ENCODE results near the gene RIMBP2.

DNA sequence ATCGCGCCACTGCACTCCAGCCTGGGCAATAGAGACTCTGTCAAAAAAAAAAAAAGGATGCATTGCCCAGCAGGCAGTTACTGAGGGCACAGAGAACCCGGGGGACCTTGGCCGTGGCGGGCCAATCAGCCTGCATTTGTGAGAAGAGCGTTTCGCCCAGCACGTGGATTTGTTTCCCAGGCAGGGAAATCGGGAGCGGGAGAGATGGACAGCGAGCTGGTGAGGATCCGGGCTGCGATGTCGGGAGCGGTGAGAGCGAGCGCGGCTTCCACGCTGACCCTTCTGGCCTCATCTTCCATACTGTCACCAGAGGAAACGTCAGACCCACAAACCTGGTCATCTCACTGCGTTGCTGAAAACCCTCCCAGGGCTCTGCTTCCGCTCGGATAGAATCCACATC, 123.5 kb downstream of the RIMBP2 start:
- TF ChIP-seq, protein P1, sequence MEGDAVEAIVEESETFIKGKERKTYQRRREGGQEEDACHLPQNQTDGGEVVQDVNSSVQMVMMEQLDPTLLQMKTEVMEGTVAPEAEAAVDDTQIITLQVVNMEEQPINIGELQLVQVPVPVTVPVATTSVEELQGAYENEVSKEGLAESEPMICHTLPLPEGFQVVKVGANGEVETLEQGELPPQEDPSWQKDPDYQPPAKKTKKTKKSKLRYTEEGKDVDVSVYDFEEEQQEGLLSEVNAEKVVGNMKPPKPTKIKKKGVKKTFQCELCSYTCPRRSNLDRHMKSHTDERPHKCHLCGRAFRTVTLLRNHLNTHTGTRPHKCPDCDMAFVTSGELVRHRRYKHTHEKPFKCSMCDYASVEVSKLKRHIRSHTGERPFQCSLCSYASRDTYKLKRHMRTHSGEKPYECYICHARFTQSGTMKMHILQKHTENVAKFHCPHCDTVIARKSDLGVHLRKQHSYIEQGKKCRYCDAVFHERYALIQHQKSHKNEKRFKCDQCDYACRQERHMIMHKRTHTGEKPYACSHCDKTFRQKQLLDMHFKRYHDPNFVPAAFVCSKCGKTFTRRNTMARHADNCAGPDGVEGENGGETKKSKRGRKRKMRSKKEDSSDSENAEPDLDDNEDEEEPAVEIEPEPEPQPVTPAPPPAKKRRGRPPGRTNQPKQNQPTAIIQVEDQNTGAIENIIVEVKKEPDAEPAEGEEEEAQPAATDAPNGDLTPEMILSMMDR (IDR thresholded peaks at IDR 0.05): no peak
- TF ChIP-seq ZFX (IDR thresholded peaks at IDR 0.05; ENCODE audit: borderline replicate concordance): no peak
